KMS-11 (cell line): ENCODE data around the gene ATXN7L2.
A peak's percentile ranks its signal among the peaks of the same experiment; 100 is the strongest.

Experiments used
- H2AFZ ChIP-seq: fragments of 200-600 bp; sonication (generic); 2 replicates; pipeline ENCODE4 v1.6.1; 2016; ENCODE audit warnings: antibody characterized with exemption, mixed run types, low read depth
- H3K27ac ChIP-seq: fragments of 200-600 bp; sonication (generic); 2 replicates; pipeline ENCODE4 v1.6.1; 2016; ENCODE audit warnings: mild to moderate bottlenecking, mixed run types
- H3K27me3 ChIP-seq: fragments of 200-600 bp; sonication (generic); 2 replicates; pipeline ENCODE4 v1.6.1; 2017; ENCODE audit warnings: mild to moderate bottlenecking, low read depth, mixed run types, moderate library complexity; ENCODE audit not compliant: insufficient read depth
- H3K36me3 ChIP-seq: fragments of 200-600 bp; sonication (generic); 2 replicates; pipeline ENCODE4 v1.6.1; 2017; ENCODE audit warnings: mild to moderate bottlenecking, mixed run types; ENCODE audit not compliant: insufficient read depth
- H3K4me1 ChIP-seq: fragments of 200-600 bp; sonication (generic); 2 replicates; pipeline ENCODE4 v1.6.1; 2016; ENCODE audit warnings: mild to moderate bottlenecking, low read depth, mixed run types; ENCODE audit not compliant: poor library complexity, severe bottlenecking
- H3K4me2 ChIP-seq: fragments of 200-600 bp; sonication (generic); 2 replicates; pipeline ENCODE4 v1.7.0; 2016; ENCODE audit warnings: mild to moderate bottlenecking, mixed run types
- H3K4me3 ChIP-seq: fragments of 200-600 bp; sonication (generic); IDR thresholded peaks from 2 replicates; pipeline ENCODE4 v1.6.1; 2017; ENCODE audit warnings: low read depth, low read length, mixed read lengths; ENCODE audit not compliant: insufficient read depth
- H3K79me2 ChIP-seq: fragments of 200-600 bp; sonication (generic); 2 replicates; pipeline ENCODE4 v1.6.1; 2016; ENCODE audit warnings: low read depth, mixed run types; ENCODE audit not compliant: insufficient read depth
- H3K9ac ChIP-seq: fragments of 200-600 bp; sonication (generic); 2 replicates; pipeline ENCODE4 v1.6.1; 2016; ENCODE audit warnings: mild to moderate bottlenecking, mixed run types
- H4K20me1 ChIP-seq: fragments of 200-600 bp; sonication (generic); 2 replicates; pipeline ENCODE4 v1.6.1; 2016; ENCODE audit warnings: mild to moderate bottlenecking, mixed run types; ENCODE audit not compliant: insufficient read depth
- CTCF ChIP-seq: fragments of 200-600 bp; sonication (generic); conservative IDR thresholded peaks from 2 replicates; pipeline ENCODE4 v1.6.1; 2017; ENCODE audit warnings: low read depth, mild to moderate bottlenecking, antibody characterized with exemption, low read length, moderate library complexity, mixed read lengths

The ATXN7L2 gene

GRCh38 chr1:109532365-109533136, 48.8 kb downstream of the ATXN7L2 start:
- Histone ChIP-seq H2AFZ (peak overlapping the region; percentile 100), H3K36me3 (no peaks in the 10 kb centered on the region), H4K20me1 (no peaks in the 10 kb centered on the region), H3K4me1 (peaks cover 8% of the 10 kb centered on the region), H3K4me2 (peak overlapping the region; percentile 93), H3K9ac (peak overlapping the region; percentile 62), H3K4me3 (peak overlapping the region; percentile 96), H3K27me3 (no peaks in the 10 kb centered on the region), H3K79me2 (no peaks in the 10 kb centered on the region), H3K27ac (peak overlapping the region; percentile 51)
- TF ChIP-seq CTCF = peak; percentile 100

- Histone ChIP-seq H4K20me1 (no peaks in the 10 kb centered on the region), H3K4me1 (peaks cover 8% of the 10 kb centered on the region), H3K79me2 (no peaks in the 10 kb centered on the region), H3K4me2 (no peak overlapping the region), H2AFZ (no peak overlapping the region), H3K4me3 (no peak overlapping the region), H3K27ac (no peak overlapping the region), H3K27me3 (no peaks in the 10 kb centered on the region), H3K9ac (no peak overlapping the region), H3K36me3 (no peaks in the 10 kb centered on the region)
- TF ChIP-seq CTCF = no peak
Measured at GRCh38 chr1:109534307-109534858, 50.7 kb downstream of the ATXN7L2 start.

- no peaks in the 10 kb centered on the region for H4K20me1 ChIP-seq
- no peak overlapping the region for H3K4me2 ChIP-seq
- no peaks in the 10 kb centered on the region for H3K27me3 ChIP-seq
- H3K9ac ChIP-seq = no peak overlapping the region
- H2AFZ ChIP-seq = no peak overlapping the region
- H3K4me3 ChIP-seq = no peak overlapping the region
- H3K36me3 ChIP-seq = no peaks in the 10 kb centered on the region
- no peak overlapping the region for H3K27ac ChIP-seq
- H3K4me1 ChIP-seq = peaks cover 8% of the 10 kb centered on the region
- no peaks in the 10 kb centered on the region for H3K79me2 ChIP-seq
- no peak for TF ChIP-seq CTCF
Measured at GRCh38 chr1:109535481-109535880, 51.8 kb downstream of the ATXN7L2 start.

GRCh38 chr1:109535971-109536491, 52.3 kb downstream of the ATXN7L2 start:
- no peak overlapping the region for H3K27ac ChIP-seq
- H3K4me2 ChIP-seq = no peak overlapping the region
- no peak overlapping the region for H3K9ac ChIP-seq
- H2AFZ ChIP-seq = no peak overlapping the region
- TF ChIP-seq CTCF = no peak
- no peaks in the 10 kb centered on the region for H3K36me3 ChIP-seq
- H4K20me1 ChIP-seq = no peaks in the 10 kb centered on the region
- peaks cover 1% of the 10 kb centered on the region; the same call in 1 of the 2 replicates for H3K27me3 ChIP-seq
- H3K4me3 ChIP-seq = no peak overlapping the region
- peaks cover 8% of the 10 kb centered on the region for H3K4me1 ChIP-seq
- no peaks in the 10 kb centered on the region for H3K79me2 ChIP-seq
